LNCAP (cell line): ENCODE data around the gene SF3B2.

Experiments used
- CTCF ChIP-seq: fragments of 450-650 bp; IDR thresholded peaks from 2 replicates; pipeline ENCODE4 v1.5.1; 2017; ENCODE audit warnings: mild to moderate bottlenecking

Gene SF3B2

GRCh38 chr11:66068923-66069714, 17.0 kb downstream of the SF3B2 start:
- no peak for TF ChIP-seq CTCF

- TF ChIP-seq CTCF: no peak
Observed at GRCh38 chr11:66069715-66070603, 17.8 kb downstream of the SF3B2 start, which contains the start of gene PACS1. Gene PACS1, plus strand, starts transcription at chr11:66070272. Its CDS starts 215 bp downstream, at chr11:66070487.

- no peak for TF ChIP-seq CTCF
Observed at GRCh38 chr11:66070604-66071380, 18.6 kb downstream of the SF3B2 start.

GRCh38 chr11:66071381-66071801, 19.2 kb downstream of the SF3B2 start:
- no peak for TF ChIP-seq CTCF

GRCh38 chr11:66072081-66072480, 19.9 kb downstream of the SF3B2 start:
- TF ChIP-seq CTCF: no peak

GRCh38 chr11:66072518-66072917, 20.4 kb downstream of the SF3B2 start:
- no peak for TF ChIP-seq CTCF

GRCh38 chr11:66073669-66074068, 21.5 kb downstream of the SF3B2 start:
- TF ChIP-seq CTCF: no peak
